ENCODE data around the gene PDE1C. TPM values are rescaled to one million over a fixed set of nuclear protein-coding genes. Genes with fewer than 3 reads are reported as not detected.

The PDE1C gene
- total RNA-seq, 2 donors from 2014 or later = 0.26 to 0.60 TPM

GRCh38 chr7:31934551-31934950 is 135.7 kb downstream of the PDE1C start:
- Histone ChIP-seq H3K36me3 (ENCODE audit: control insufficient read depth, insufficient read depth, low read length) (no peaks in the 10 kb centered on the region), H3K27ac (ENCODE audit: low read depth, low read length) (no peak overlapping the region), H3K4me3 (ENCODE audit: low read length) (no peak overlapping the region), H3K9me3 (ENCODE audit: control insufficient read depth, low read length) (no peaks in the 10 kb centered on the region), H3K27me3 (ENCODE audit: control insufficient read depth, insufficient read depth, low read length, poor library complexity, severe bottlenecking) (no peaks in the 10 kb centered on the region), H3K4me1 (ENCODE audit: control insufficient read depth, insufficient read depth, low read length) (no peaks in the 10 kb centered on the region), H3K9ac (ENCODE audit: extremely low read depth, low read length, poor library complexity, severe bottlenecking) (no peak overlapping the region)
- no peaks in the 10 kb centered on the region for H3K4me1 Mint-ChIP-seq
- H3K27me3 Mint-ChIP-seq (ENCODE audit: insufficient read depth) = peaks cover 7% of the 10 kb centered on the region
- H3K4me3 Mint-ChIP-seq = no peak overlapping the region
- TF ChIP-seq, protein P1, sequence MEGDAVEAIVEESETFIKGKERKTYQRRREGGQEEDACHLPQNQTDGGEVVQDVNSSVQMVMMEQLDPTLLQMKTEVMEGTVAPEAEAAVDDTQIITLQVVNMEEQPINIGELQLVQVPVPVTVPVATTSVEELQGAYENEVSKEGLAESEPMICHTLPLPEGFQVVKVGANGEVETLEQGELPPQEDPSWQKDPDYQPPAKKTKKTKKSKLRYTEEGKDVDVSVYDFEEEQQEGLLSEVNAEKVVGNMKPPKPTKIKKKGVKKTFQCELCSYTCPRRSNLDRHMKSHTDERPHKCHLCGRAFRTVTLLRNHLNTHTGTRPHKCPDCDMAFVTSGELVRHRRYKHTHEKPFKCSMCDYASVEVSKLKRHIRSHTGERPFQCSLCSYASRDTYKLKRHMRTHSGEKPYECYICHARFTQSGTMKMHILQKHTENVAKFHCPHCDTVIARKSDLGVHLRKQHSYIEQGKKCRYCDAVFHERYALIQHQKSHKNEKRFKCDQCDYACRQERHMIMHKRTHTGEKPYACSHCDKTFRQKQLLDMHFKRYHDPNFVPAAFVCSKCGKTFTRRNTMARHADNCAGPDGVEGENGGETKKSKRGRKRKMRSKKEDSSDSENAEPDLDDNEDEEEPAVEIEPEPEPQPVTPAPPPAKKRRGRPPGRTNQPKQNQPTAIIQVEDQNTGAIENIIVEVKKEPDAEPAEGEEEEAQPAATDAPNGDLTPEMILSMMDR (conservative IDR thresholded peaks at IDR 0.05) = no peak
- no peaks in the 10 kb centered on the region for H3K36me3 Mint-ChIP-seq (ENCODE audit: low read depth)
- DNase-seq = no peak
- WGBS, 2 experiments (ENCODE audit: insufficient coverage in 1 of 2, insufficient read length in 1 of 2) = 93 to 100% methylated on average over 1 to 4 of the region's 4 CpGs
- no peak overlapping the region for H3K27ac Mint-ChIP-seq
- peaks cover under 1% of the 10 kb centered on the region for H3K9me3 Mint-ChIP-seq

DNA sequence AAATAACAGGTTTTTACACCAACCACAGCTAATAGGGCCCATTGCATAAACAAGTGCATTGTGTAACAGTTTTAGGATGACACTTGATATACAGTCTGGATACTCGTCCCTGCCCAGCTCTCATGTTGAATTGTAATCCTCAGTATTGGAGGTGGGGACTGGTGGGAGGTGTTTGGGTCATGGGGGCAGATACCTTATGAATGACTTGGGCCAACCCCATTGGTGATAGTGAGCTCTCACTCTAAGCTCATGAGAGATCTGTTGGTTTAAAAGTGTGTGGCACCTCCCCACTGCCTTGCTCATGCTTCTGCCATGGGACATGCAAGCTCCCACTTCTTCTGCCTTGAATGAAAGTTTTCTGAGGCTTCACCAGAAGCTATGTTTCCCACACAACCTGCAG is 136.7 kb downstream of the PDE1C start:
- Mint-ChIP-seq H3K4me3 (no peak overlapping the region), H3K9me3 (peaks cover 4% of the 10 kb centered on the region), H3K4me1 (no peaks in the 10 kb centered on the region), H3K36me3 (ENCODE audit: low read depth) (no peaks in the 10 kb centered on the region), H3K27me3 (ENCODE audit: insufficient read depth) (peaks cover 17% of the 10 kb centered on the region), H3K27ac (no peak overlapping the region)
- H3K4me3 ChIP-seq (ENCODE audit: low read length) = no peak overlapping the region
- WGBS, 2 experiments (ENCODE audit: insufficient coverage in 1 of 2, insufficient read length in 1 of 2) = 83 to 100% methylated on average over 1 of the region's 1 CpG
- H3K27ac ChIP-seq (ENCODE audit: low read depth, low read length) = no peak overlapping the region
- H3K4me1 ChIP-seq (ENCODE audit: control insufficient read depth, insufficient read depth, low read length) = no peaks in the 10 kb centered on the region
- H3K9ac ChIP-seq (ENCODE audit: extremely low read depth, low read length, poor library complexity, severe bottlenecking) = no peak overlapping the region
- TF ChIP-seq, protein P1 (conservative IDR thresholded peaks at IDR 0.05) = no peak
- H3K9me3 ChIP-seq (ENCODE audit: control insufficient read depth, low read length) = no peaks in the 10 kb centered on the region
- no peaks in the 10 kb centered on the region for H3K27me3 ChIP-seq (ENCODE audit: control insufficient read depth, insufficient read depth, low read length, poor library complexity, severe bottlenecking)
- DNase-seq = no peak
- no peaks in the 10 kb centered on the region for H3K36me3 ChIP-seq (ENCODE audit: control insufficient read depth, insufficient read depth, low read length)

DNA sequence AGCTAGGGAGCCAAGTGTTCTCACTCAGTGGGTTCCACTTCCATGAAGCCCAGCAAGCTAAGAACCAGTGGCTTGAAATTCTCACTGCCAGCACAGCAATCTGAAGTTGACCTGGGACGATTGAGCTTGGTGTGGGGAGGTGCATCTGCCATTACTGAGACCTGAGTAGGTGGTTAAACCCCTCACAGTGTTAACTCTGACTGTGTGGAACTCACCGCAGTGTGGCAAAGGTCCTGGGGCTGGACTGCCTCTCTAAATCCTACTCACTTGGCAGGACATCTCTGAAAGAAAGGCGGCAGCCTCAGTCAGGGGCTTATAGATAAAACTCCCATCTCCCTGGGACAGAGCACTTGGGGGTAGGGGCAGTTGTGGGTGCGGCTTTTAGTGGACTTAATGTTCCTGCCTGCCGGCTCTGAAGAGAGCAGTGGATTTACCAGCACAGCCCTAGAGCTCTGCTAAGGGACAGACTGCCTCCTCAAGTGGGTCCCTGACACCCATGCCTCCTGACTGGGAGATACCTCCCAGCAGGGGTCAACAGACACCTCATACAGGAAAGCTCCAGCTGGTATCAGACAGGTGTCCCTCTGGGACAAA is 143.1 kb downstream of the PDE1C start:
- peaks cover 6% of the 10 kb centered on the region for H3K4me1 Mint-ChIP-seq

More for the DNA sequence above, 143.1 kb downstream of the PDE1C start:
- H3K4me3 ChIP-seq (ENCODE audit: low read length) = no peak overlapping the region
- no peak overlapping the region for H3K27ac ChIP-seq (ENCODE audit: low read depth, low read length)
- Mint-ChIP-seq H3K4me3 (no peak overlapping the region), H3K27ac (no peak overlapping the region), H3K36me3 (ENCODE audit: low read depth) (no peaks in the 10 kb centered on the region), H3K27me3 (ENCODE audit: insufficient read depth) (peaks cover 37% of the 10 kb centered on the region), H3K9me3 (peaks cover 4% of the 10 kb centered on the region)
- H3K36me3 ChIP-seq (ENCODE audit: control insufficient read depth, insufficient read depth, low read length) = no peaks in the 10 kb centered on the region
- no peak for DNase-seq
- peaks cover 3% of the 10 kb centered on the region for H3K4me1 ChIP-seq (ENCODE audit: control insufficient read depth, insufficient read depth, low read length)
- 64 to 70% methylated on average over 4 to 5 of the region's 5 CpGs for WGBS, 2 experiments (ENCODE audit: insufficient coverage in 1 of 2, insufficient read length in 1 of 2)
- TF ChIP-seq, protein P1 (conservative IDR thresholded peaks at IDR 0.05) = no peak
- H3K9ac ChIP-seq (ENCODE audit: extremely low read depth, low read length, poor library complexity, severe bottlenecking) = no peak overlapping the region
- no peaks in the 10 kb centered on the region for H3K27me3 ChIP-seq (ENCODE audit: control insufficient read depth, insufficient read depth, low read length, poor library complexity, severe bottlenecking)
- H3K9me3 ChIP-seq (ENCODE audit: control insufficient read depth, low read length) = no peaks in the 10 kb centered on the region

Data from endodermal cell (in vitro differentiated cells).